ENCODE data around the gene NEIL3.

GRCh38 chr4:177275999-177276398 is 33.7 kb upstream of the NEIL3 start:
- TF ChIP-seq CTCF (conservative IDR thresholded peaks at IDR 0.05; ENCODE audit: low read depth, low read length) (no peak), EZH2 (IDR thresholded peaks at IDR 0.05; ENCODE audit: low read length, unreplicated experiment) (no peak)
